ENCODE measurements around the gene SPAAR. TPM values are rescaled to one million over a fixed set of nuclear protein-coding genes. Genes with fewer than 3 reads are reported as not detected.

Gene SPAAR
- polyA plus RNA-seq (ENCODE audit: low read depth in 6 of 6), result not detected

GRCh38 chr9:35909274-35909673, at the start of gene SPAAR:
TSS of gene SPAAR (plus strand) at chr9:35909490. CDS start at chr9:35910464, 974 bp downstream.
- Mint-ChIP-seq H3K36me3 (no peaks in the 10 kb centered on the region), H3K27me3 (peaks cover 20 to 45% (median 35%) of the 10 kb centered on the region in 3 donors), H3K4me3 (no peak within 1 kb of the TSS), H3K4me1 (peaks cover 6 to 19% (median 17%) of the 10 kb centered on the region in 3 donors), H3K9me3 (no peaks in the 10 kb centered on the region), H3K27ac (no peak within 1 kb of the TSS)
- DNase-seq (no peak), ATAC-seq (ENCODE audit: low read depth in 2 of 2) (no peak)

- H3K27ac Mint-ChIP-seq, result no peak overlapping the region
- peaks cover 0 to 17% (median 7%) of the 10 kb centered on the region in 3 donors for H3K4me1 Mint-ChIP-seq
- H3K9me3 Mint-ChIP-seq, result no peaks in the 10 kb centered on the region
- H3K4me3 Mint-ChIP-seq, result no peak overlapping the region
- DNase-seq (no peak), ATAC-seq (ENCODE audit: low read depth in 2 of 2) (no peak)
- H3K27me3 Mint-ChIP-seq, result peaks cover 13 to 40% (median 37%) of the 10 kb centered on the region in 3 donors
- no peaks in the 10 kb centered on the region for H3K36me3 Mint-ChIP-seq
Observed at GRCh38 chr9:35859990-35860339, 49.3 kb upstream of the SPAAR start.

DNA sequence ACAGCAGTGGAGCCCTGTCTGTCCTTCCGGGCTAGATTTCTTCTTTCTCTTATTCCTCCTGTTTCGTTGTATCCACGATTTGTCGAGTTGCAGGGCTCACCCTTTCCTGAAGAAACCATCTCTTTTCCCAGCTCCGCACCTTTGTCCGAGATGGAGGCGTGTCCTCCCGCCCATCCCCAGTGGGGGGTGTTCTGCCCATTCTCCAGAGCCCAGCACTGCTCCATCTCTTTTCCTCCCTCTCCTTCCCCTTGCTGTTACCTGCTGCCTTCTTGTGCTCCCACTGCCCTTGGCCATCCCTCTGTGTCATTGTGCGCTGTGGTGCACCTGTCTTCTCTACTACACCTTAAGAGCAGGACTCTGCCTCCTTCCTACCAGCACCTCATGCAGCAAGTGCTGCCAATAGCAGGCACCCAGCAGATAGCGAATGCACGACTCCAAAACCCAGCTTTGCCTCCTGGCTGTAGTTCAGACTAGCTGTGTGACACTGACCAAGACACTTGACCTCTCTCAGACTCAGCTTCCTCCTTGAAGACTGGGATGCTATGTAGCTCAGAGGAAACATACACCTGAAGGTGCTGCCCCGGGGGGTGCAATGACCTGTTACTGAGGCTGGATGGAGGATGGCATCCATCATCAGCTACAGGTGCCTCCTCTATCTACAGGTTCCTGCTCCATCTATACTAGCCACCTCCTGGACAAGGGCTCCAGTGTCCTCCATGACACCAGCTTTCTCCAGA, 48.0 kb upstream of the SPAAR start:
- H3K36me3 Mint-ChIP-seq, result no peaks in the 10 kb centered on the region
- no peak for ATAC-seq (ENCODE audit: low read depth in 2 of 2)
- H3K27ac Mint-ChIP-seq, result peak overlapping the region in 1 of 6 donors; percentile 63
- DNase-seq, result no peak
- H3K4me3 Mint-ChIP-seq, result no peak overlapping the region
- peaks cover 20 to 33% (median 25%) of the 10 kb centered on the region in 3 donors for H3K27me3 Mint-ChIP-seq
- no peaks in the 10 kb centered on the region for H3K9me3 Mint-ChIP-seq
- H3K4me1 Mint-ChIP-seq, result peaks cover 0 to 14% (median 7%) of the 10 kb centered on the region in 3 donors

- Mint-ChIP-seq H3K4me3 (peak overlapping the region in 1 of 8 donors; percentile 72), H3K27ac (no peak overlapping the region), H3K9me3 (no peaks in the 10 kb centered on the region), H3K27me3 (peaks cover 20 to 30% (median 22%) of the 10 kb centered on the region in 3 donors), H3K36me3 (no peaks in the 10 kb centered on the region), H3K4me1 (peaks cover 0 to 12% (median 7%) of the 10 kb centered on the region in 3 donors)
- DNase-seq (no peak), ATAC-seq (ENCODE audit: low read depth in 2 of 2) (no peak)
Observed at GRCh38 chr9:35862328-35862727, 47.0 kb upstream of the SPAAR start.

- Mint-ChIP-seq H3K36me3 (no peaks in the 10 kb centered on the region), H3K27me3 (peaks cover 20 to 30% (median 22%) of the 10 kb centered on the region in 3 donors), H3K4me3 (no peak overlapping the region), H3K9me3 (peaks cover 0 to 1% (median 0%) of the 10 kb centered on the region in 7 donors), H3K27ac (no peak overlapping the region), H3K4me1 (peaks cover 0 to 7% (median 7%) of the 10 kb centered on the region in 3 donors)
- no peak for ATAC-seq (ENCODE audit: low read depth in 2 of 2)
- DNase-seq, result no peak
Observed at GRCh38 chr9:35863583-35863982, 45.7 kb upstream of the SPAAR start.

- no peak for DNase-seq
- Mint-ChIP-seq H3K9me3 (peaks cover 0 to 1% (median 0%) of the 10 kb centered on the region in 7 donors), H3K27me3 (peaks cover 20 to 30% (median 23%) of the 10 kb centered on the region in 3 donors), H3K27ac (no peak overlapping the region), H3K4me1 (peaks cover 0 to 6% (median 0%) of the 10 kb centered on the region in 3 donors), H3K36me3 (no peaks in the 10 kb centered on the region), H3K4me3 (no peak overlapping the region)
- ATAC-seq (ENCODE audit: low read depth in 2 of 2), result no peak
Observed at GRCh38 chr9:35864695-35865255, 44.5 kb upstream of the SPAAR start.

GRCh38 chr9:35867538-35867937, 41.8 kb upstream of the SPAAR start:
- H3K27ac Mint-ChIP-seq, result no peak overlapping the region
- H3K36me3 Mint-ChIP-seq, result no peaks in the 10 kb centered on the region
- H3K9me3 Mint-ChIP-seq, result peaks cover 0 to 1% (median 0%) of the 10 kb centered on the region in 7 donors
- ATAC-seq (ENCODE audit: low read depth in 2 of 2) (no peak), DNase-seq (no peak)
- H3K4me1 Mint-ChIP-seq, result peaks cover 0 to 4% (median 0%) of the 10 kb centered on the region in 3 donors
- H3K27me3 Mint-ChIP-seq, result peaks cover 9 to 10% (median 10%) of the 10 kb centered on the region in 3 donors
- H3K4me3 Mint-ChIP-seq, result no peak overlapping the region

DNA sequence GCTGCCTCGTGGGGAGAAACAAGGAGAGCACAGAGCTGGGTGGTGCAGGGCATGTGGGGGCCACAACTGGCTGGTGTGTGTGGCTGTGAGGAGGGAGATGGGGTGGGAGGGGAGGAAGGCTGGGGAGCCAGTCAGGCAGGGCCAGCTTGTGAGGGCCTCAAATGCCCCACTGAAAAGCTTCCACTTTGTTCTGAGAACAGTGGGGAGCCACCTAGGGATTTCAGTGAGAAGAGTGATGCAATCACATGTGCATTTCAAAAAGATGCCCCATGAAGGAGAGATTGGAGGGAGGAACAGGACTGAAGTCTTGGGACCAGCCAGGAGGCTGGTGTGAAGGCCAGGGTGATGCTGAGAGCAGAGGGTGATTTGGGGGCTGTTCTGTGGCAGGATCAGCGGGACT, 40.4 kb upstream of the SPAAR start:
- peaks cover 0 to 4% (median 0%) of the 10 kb centered on the region in 3 donors for H3K4me1 Mint-ChIP-seq
- peaks cover 4 to 8% (median 5%) of the 10 kb centered on the region in 3 donors for H3K27me3 Mint-ChIP-seq
- H3K4me3 Mint-ChIP-seq, result no peak overlapping the region
- DNase-seq (no peak), ATAC-seq (ENCODE audit: low read depth in 2 of 2) (no peak)
- H3K36me3 Mint-ChIP-seq, result no peaks in the 10 kb centered on the region
- peak overlapping the region in 1 of 6 donors; percentile 69 for H3K27ac Mint-ChIP-seq
- peaks cover 0 to 1% (median 0%) of the 10 kb centered on the region in 7 donors for H3K9me3 Mint-ChIP-seq

DNA sequence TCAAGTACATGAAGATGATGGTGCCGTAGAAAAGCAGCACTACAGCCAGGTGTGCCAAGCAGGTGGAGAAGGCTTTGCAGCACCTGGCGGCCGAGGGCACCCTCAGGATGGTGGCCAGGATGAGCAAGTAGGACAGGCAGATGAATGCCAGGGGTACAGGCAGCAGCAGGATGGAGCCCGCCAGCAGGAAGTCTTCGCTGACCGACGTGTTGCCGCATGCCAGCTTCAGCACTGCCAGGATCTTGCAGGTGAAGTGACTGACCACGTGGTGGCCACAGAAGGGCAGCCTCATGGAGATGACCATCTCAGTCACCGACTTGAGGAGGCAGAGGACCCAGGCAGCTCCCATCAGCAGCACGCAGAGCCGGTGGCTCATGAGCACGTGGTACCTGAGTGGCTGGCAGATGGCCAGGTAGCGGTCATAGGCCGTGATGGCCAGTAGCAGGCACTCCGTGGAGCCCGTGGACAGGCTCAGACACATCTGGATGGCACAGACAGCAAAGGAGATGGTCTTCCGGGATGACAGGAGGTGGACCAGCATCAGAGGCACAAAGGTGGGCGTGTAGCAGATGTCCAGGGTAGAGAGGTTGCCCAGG, 39.6 kb upstream of the SPAAR start:
- Mint-ChIP-seq H3K9me3 (peaks cover 0 to 1% (median 0%) of the 10 kb centered on the region in 7 donors), H3K27ac (no peak overlapping the region), H3K36me3 (no peaks in the 10 kb centered on the region), H3K4me1 (peaks cover 0 to 4% (median 0%) of the 10 kb centered on the region in 3 donors), H3K4me3 (no peak overlapping the region), H3K27me3 (peaks cover 0 to 8% (median 4%) of the 10 kb centered on the region in 3 donors)
- DNase-seq, result no peak
- no peak for ATAC-seq (ENCODE audit: low read depth in 2 of 2)

DNA sequence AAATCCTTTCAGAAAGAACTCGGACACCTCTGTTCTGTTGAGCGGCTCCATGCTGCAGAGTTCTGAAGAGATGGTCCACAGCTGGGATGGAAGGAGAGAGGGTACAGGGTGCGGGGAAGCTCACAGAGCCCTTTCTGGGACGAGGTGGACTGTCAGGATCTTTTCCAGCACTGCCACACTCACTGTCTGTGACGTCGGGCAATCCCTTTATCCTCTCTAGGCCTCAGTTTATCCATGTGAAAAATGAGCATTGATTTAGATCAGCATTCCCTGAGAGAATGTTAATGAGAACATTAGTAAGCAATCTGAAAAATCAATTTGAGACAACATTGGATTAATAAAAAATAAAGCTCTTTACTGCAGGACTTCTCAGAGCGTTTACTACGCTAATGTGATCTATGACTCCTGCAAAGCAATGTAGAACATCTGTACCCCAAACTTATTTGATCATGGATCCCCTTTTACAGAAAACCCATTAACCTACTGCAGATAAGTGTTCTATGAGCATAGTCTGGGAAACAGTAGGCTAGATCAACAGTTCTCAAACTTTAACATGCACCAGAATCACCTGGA, 38.9 kb upstream of the SPAAR start, which contains the start of gene OR13J1:
TSS of gene OR13J1 (minus strand) at position 51 of the 573 bp plus-strand sequence. CDS start at position 51, 0 bp downstream.
- DNase-seq (no peak), ATAC-seq (ENCODE audit: low read depth in 2 of 2) (no peak)
- H3K9me3 Mint-ChIP-seq, result peaks cover 0 to 3% (median 0%) of the 10 kb centered on the region in 7 donors
- peaks cover 0 to 4% (median 0%) of the 10 kb centered on the region in 3 donors for H3K4me1 Mint-ChIP-seq
- H3K36me3 Mint-ChIP-seq, result no peaks in the 10 kb centered on the region
- no peak within 1 kb of the TSS for H3K4me3 Mint-ChIP-seq
- H3K27me3 Mint-ChIP-seq, result peaks cover 0 to 7% (median 6%) of the 10 kb centered on the region in 3 donors
- no peak within 1 kb of the TSS for H3K27ac Mint-ChIP-seq

- H3K27me3 Mint-ChIP-seq, result peaks cover 0 to 15% (median 0%) of the 10 kb centered on the region in 3 donors
- H3K4me3 Mint-ChIP-seq, result no peak overlapping the region
Observed at GRCh38 chr9:35871545-35871944, 37.7 kb upstream of the SPAAR start.

GRCh38 chr9:35872505-35872904, 36.8 kb upstream of the SPAAR start:
- Mint-ChIP-seq H3K27ac (no peak overlapping the region), H3K36me3 (peaks cover 1 to 6% of the 10 kb centered on the region in 2 donors), H3K9me3 (peaks cover 0 to 14% (median 8%) of the 10 kb centered on the region in 7 donors), H3K4me3 (no peak overlapping the region), H3K4me1 (peaks cover 0 to 4% (median 0%) of the 10 kb centered on the region in 3 donors), H3K27me3 (peaks cover 0 to 19% (median 3%) of the 10 kb centered on the region in 3 donors)
- no peak for ATAC-seq (ENCODE audit: low read depth in 2 of 2)
- no peak for DNase-seq

More at GRCh38 chr9:35871545-35871944, 37.7 kb upstream of the SPAAR start:
- no peak for ATAC-seq (ENCODE audit: low read depth in 2 of 2)
- H3K9me3 Mint-ChIP-seq, result peaks cover 0 to 6% (median 3%) of the 10 kb centered on the region in 7 donors
- H3K36me3 Mint-ChIP-seq, result no peaks in the 10 kb centered on the region
- DNase-seq, result no peak
- peaks cover 0 to 4% (median 0%) of the 10 kb centered on the region in 3 donors for H3K4me1 Mint-ChIP-seq
- no peak overlapping the region for H3K27ac Mint-ChIP-seq

DNA sequence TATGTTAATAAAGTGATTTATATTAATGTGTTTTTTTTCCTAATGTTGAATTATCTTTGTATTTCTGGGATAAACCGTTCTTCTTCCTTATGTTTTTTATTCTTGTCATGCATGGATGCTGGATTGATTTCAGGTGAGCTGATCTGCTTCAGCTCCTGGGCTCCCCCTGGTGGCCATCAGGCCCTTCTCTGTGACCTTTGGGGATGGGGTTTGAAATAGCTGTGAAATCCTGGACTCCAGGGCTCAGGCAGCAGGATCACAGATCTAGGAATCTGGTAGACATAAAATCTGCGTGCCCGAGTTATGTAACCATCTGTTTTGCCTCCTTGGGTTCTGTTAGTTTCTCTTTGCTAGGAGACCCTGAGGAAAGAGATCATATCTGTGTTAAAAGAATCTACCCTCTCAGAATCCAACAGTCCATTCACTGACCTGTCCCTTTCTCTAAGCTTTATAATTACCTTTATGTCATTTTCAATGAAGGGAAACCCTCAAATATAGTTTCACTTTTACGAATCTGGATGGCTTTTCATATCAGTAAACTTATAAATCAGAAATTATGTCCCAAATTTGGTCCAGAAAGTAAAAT, 26.9 kb upstream of the SPAAR start:
- H3K4me1 Mint-ChIP-seq, result peaks cover 0 to 4% (median 0%) of the 10 kb centered on the region in 3 donors
- ATAC-seq (ENCODE audit: low read depth in 2 of 2), result peak; percentile 56 to 80
- no peak overlapping the region for H3K4me3 Mint-ChIP-seq
- H3K36me3 Mint-ChIP-seq, result peaks cover 3 to 6% of the 10 kb centered on the region in 2 donors
- peaks cover 8 to 26% (median 18%) of the 10 kb centered on the region in 3 donors for H3K27me3 Mint-ChIP-seq
- peaks cover 0 to 18% (median 8%) of the 10 kb centered on the region in 7 donors for H3K9me3 Mint-ChIP-seq
- DNase-seq, result peak; percentile 77
- no peak overlapping the region for H3K27ac Mint-ChIP-seq
